Suppressor macrophage treated with lipopolysaccharide for 1 hour (primary cell): Measurements from ENCODE around the gene ZNF831.
A peak's percentile ranks its signal among the peaks of the same experiment; 100 is the strongest.

Experiments used
- DNase-seq, 3 donors: peaks; one replicate each; pipeline ENCODE4 v3.0.0-alpha.2; 2020 to 2022

ZNF831 gene

DNA sequence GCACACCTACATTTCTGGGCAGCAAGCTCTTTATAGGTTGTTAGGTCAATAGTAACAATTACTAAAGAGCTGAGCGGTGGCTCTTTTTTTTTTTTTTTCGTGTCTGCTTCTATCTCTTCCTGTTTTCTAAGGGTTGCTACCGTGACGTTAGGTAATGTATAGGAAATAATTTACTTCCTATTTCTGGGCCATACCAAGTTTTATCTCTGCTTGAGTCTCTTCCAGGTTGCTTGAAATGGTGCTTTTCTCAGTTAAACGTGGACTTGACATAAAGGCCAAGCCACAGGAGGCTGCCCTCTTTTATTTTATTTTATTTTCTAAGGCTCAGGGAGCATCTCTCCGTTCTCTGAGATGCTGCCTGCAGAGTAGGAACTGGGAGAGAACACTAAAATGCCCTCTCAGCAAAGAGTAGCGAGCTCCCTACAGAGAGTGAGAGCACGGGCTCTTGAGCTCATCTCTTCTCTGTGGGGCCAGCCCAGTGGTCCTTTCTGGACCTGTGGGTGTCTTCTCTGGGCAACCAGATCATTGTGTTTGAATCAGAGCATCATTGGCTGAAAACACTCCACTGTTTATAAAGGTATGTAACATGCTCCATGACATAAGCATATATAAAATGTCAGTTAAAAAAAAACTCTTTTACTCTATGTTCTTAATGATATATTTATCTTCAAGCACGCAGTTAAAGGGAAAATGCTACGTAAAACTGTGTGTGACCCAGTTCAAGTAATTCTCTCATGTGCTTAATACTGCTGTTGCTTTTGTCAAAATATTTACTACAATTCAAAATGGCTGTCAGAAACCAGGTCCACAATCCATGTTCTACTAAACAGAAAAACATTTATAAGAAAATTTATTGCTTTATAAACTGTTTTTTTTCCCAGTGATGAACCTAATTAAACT is at the start of gene ZNF831:
Gene ZNF831, plus strand, starts transcription at position 191 of the 900 bp plus-strand sequence. CDS start 27,199 bp downstream, outside the sequence.
- peak; percentile 18 to 43 (median 39) for DNase-seq

DNA sequence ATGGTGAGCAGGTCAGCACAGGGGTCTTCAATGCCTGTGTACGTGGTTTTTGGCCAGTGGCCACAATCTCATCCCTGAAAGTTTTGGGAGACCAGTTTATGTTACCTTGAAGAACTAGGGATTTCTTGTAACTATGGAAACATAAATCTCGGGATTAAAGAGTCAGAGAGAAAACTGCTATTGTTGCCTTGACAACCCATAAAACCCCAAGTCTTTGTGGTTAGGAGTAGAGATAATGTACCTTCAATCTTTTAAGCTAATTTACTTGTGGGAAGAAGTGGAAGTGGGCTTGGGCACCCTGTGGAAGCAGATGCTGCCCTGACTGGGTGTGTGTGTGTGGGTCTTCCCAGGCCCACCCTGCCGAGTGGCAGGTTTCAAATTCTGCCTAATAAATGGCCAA is 46.1 kb upstream of the ZNF831 start:
- no peak for DNase-seq

DNA sequence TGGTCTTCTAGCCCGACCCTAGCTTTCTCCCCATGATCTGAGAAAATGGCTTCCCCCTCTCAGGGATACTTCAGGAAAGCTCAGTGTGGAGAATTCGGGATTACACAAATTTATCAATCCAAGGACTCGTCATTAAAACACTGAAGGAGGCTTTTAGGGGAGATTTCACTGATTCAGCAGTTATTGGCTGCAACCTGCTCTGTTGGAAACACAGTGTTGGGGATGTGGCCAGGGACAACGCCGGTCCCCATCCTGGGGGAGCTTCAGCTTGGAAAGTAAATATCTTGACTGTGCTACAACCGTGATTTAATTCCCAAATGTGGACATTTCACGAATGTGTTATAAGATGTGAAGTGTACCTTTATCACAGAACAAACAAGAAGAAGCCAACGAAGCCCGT is 44.8 kb upstream of the ZNF831 start:
- no peak for DNase-seq

- peak; percentile 44 to 57 (median 55) for DNase-seq
Observed at GRCh38 chr20:59120491-59120890, 43.1 kb upstream of the ZNF831 start.

DNA sequence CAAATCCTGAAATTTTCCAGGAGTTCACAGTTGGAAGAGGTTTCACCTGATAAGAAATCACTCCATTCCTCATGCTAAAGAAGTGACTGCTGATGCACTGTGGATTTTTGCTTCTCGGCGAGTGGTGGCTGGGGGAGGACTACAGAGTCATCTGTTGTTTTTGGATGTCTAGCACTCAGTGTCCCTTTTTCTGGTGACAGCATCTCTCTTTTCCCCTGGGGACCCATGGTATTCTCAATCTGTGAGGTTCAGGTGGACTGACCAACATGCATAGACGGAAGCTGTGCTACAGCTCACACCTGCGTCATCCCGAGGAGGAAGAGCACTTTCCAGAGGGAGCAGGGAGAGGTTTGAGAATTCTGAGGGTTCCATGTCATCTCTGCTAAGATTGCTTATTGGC is 42.7 kb upstream of the ZNF831 start:
- no peak for DNase-seq

GRCh38 chr20:59121714-59122565 is 41.7 kb upstream of the ZNF831 start:
- DNase-seq = no peak

- DNase-seq = no peak
Observed at GRCh38 chr20:59122566-59122919, 41.1 kb upstream of the ZNF831 start.

DNA sequence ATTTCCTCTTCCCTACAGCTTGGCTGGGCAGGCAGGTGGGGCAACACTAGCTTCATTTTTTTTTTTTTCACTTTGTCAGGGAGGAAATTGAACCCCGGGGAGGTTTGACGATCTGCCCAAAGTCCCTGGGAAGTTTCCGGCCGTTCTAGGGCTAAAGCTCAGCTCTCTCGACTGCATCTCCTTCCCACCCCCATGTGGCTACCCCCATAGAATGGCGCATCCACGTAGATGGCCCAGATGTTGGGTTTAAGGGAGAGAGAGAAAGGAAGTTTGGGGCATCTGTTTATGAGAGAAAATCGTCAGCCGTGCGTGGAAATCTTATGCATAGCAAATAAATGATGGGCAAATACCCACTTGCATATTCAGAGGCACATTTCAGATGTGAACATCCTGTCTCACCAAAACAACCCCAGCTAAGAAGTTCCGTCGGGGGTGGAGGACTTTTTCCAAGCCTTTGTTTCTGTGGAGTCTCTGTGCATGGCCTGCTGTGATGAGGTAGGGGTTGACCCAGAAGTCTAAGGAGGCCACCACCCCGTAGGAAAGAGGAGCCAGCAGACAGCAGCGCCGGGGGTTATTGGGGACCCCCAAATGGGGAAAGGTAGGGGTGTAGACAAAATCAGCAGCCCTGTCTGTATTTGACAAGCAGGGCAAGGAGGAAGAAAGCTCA is 40.5 kb upstream of the ZNF831 start:
- DNase-seq = no peak

DNA sequence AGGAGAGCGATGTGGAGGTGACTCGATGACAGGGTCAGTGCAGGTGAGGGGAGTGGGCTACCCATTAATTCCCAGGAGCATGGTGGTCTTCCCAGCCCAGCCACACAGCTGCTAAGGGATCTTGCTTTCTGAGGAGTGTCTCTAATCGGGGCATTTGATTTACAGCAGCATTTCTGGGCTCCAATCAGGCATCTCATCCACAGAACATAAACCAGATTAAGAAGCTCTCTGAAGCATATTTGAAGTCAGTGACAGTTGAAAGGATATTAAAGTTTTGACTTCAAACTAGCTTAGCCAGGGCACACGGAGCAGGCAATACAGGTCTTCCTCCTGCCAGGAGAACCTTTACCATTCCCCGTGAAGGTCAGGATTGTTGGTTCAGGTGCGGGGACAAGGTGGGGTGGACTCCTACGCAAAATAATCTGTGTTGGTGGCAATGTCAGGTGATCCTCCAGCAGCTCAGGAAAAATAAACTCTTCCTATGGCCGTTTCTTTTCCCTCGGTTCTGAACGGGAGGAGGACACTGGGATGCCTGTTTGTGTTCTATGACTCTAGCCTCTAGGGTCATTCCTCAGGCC is 39.9 kb upstream of the ZNF831 start:
- DNase-seq = no peak

DNA sequence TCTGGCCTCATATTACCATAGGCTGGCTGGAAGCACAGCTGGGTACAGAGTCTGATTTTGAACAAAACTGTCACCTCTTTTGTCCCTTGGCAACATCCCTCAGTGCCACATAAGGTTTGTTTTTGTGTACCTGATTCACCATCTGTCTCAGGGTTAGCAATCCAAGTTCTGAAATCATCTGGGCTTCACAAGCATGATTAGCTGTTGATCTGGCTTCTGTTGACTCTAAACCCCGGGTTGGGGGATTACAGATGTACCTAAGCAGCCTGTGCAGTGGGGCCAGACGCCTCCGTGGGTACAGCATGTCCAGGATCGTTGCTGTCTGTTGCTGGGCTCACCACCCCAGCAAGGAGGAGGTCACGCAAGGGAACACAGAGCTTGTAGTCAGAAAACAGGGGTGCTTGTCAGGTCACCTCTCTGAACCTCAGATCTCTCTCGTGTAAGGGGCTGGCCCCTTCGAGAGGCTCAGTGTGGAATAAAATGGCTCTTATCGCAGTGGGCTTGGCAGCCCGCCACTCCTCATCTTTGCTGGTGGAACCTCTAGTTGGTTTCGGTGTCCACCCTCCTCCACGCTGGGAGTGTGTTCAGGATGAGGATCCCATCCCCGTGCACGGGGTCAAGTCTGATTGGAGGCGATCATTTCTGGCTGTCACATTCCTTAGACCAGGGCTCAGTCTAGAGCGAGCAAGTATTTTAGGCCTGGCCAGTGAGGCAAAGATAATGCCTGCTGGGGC is 39.2 kb upstream of the ZNF831 start:
- no peak for DNase-seq

GRCh38 chr20:59125332-59125731 is 38.3 kb upstream of the ZNF831 start:
- no peak for DNase-seq

GRCh38 chr20:59125836-59126235 is 37.8 kb upstream of the ZNF831 start:
- DNase-seq = no peak

GRCh38 chr20:59127839-59128238 is 35.8 kb upstream of the ZNF831 start:
- no peak for DNase-seq

GRCh38 chr20:59131551-59132285 is 31.9 kb upstream of the ZNF831 start:
- no peak for DNase-seq

- DNase-seq = peak in 2 of 3 donors; percentile 20 to 23
Observed at GRCh38 chr20:59134182-59134581, 29.4 kb upstream of the ZNF831 start.

GRCh38 chr20:59135093-59135492 is 28.5 kb upstream of the ZNF831 start:
- no peak for DNase-seq

DNA sequence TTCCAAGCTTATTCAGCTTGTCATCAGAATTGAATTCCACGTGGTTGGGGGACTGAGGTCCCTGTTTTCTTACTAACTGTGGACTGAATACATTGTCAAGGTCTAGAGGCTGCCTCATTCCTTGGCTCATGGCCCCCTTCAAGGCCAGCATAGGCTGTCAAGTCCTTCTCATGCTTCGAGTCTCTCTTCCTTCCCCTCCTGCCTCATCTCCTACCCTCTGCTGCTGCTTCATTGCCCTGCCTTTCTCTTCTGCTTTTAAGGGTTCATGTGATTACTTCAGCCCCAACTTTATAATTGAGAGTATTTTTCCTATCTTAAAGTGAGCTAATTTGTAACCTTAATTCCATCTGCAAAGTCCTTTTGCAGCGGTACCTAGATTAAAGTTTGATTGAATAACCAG is 27.6 kb upstream of the ZNF831 start:
- DNase-seq = no peak

- DNase-seq = no peak
Observed at GRCh38 chr20:59137532-59137931, 26.1 kb upstream of the ZNF831 start.

- DNase-seq = no peak
Observed at GRCh38 chr20:59138114-59138748, 25.4 kb upstream of the ZNF831 start.

DNA sequence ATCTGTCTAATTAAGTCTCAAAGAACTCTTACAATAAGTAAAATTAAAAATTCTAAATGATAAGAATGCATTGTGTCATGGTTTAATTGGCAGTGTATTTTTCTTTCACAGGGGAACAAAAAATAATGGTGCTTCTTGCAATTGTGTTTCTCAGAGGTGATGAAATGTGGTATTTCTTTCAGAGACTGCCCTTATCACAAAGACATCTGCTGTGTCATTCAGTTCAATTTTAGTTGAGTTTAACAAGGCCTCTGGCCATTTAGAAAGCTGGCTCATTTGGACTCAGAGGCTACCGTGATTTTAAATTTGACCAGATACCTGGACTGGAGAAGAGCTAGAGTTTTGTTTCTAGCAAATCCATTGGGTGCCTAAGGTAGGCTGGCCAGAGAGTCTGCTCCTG is 23.6 kb upstream of the ZNF831 start:
- no peak for DNase-seq
